K562 (cell line): ENCODE results near the gene MCM5. TPM values are rescaled to one million over a fixed set of nuclear protein-coding genes. Genes with fewer than 3 reads are reported as not detected.

ENCODE experiments used
- ATAC-seq: fragments of 200-7000 bp; cut with Tn5 transposase; 3 replicates; pipeline ENCODE4 v1.9.1; 2020; ENCODE audit warnings: moderate library complexity
- BruUV-seq: library from RNA; stranded (reverse); fragments of 400-500 nt; replicated peaks from 2 replicates; lab custom pipeline; 2021; lab: Mats Ljungman, UMichigan
- CTCF ChIA-PET: fragments of 300-600 bp; formaldehyde crosslinking; extraction: SDS; loops from one replicate; lab custom pipeline; 2021; ENCODE audit warnings: low intra/inter-chr PET ratio; lab: Yijun Ruan, JAX
- POLR2A ChIA-PET: fragments of 300-600, 350-650 bp; sonication (Branson Sonifier 250); formaldehyde crosslinking; extraction: SDS; loops from one replicate; lab custom pipeline; 2021; ENCODE audit warnings: antibody characterized with exemption, inconsistent platforms; lab: Yijun Ruan, JAX
- DNase-seq, 4 experiments: peaks; one replicate each; pipeline versions ENCODE4 v3.0.0 to v3.0.0-alpha.2; 2011 to 2018; ENCODE audit warnings: low spot score in 3 of 4, mixed read lengths in 3 of 4; ENCODE audit errors: extremely low read depth in 1 of 4
- FAIRE-seq: peaks from 2 replicates; lab custom pipeline; 2011; peaks lifted over from hg19 to GRCh38; lab: Jason Lieb, UNC
- H2AFZ ChIP-seq: 2 replicates; pipeline ENCODE4 v1.6.0; 2011; ENCODE audit warnings: low read depth, low read length, control low read depth, inconsistent platforms
- H3K27ac ChIP-seq: fragments of 200-600 bp; 3 replicates; pipeline ENCODE4 v1.8.0; 2011; ENCODE audit warnings: low read depth, mild to moderate bottlenecking, control low read depth, inconsistent platforms, low read length, moderate library complexity, mixed read lengths; ENCODE audit errors: extremely low read depth
- H3K27me3 ChIP-seq, 2 experiments: fragments of 300-600 bp in 1 of 2; 2 replicates in 1 of 2; 3 replicates in 1 of 2; pipeline versions ENCODE4 v1.6.0 to v1.8.0; 2011; ENCODE audit warnings: inconsistent platforms in 2 of 2, low read length in 2 of 2, mild to moderate bottlenecking in 1 of 2, mixed read lengths in 1 of 2, moderate library complexity in 1 of 2; ENCODE audit not compliant: control insufficient read depth in 2 of 2, insufficient read depth in 2 of 2
- H3K36me3 ChIP-seq: fragments of 300-600 bp; 3 replicates; pipeline ENCODE4 v1.8.0; 2011; ENCODE audit warnings: mild to moderate bottlenecking, low read length, inconsistent platforms; ENCODE audit not compliant: control insufficient read depth, insufficient read depth
- H3K4me1 ChIP-seq, 2 experiments: fragments of 200-600 bp in 1 of 2; replicated peaks in 1 of 2; 2 replicates in 1 of 2; 3 replicates in 1 of 2; pipeline versions ENCODE4 v1.5.1 to v1.8.0; 2011; ENCODE audit warnings: inconsistent platforms in 2 of 2, low read length in 2 of 2, mild to moderate bottlenecking in 1 of 2, mixed read lengths in 1 of 2, moderate library complexity in 1 of 2; ENCODE audit not compliant: control insufficient read depth in 2 of 2, insufficient read depth in 2 of 2
- H3K4me2 ChIP-seq: 2 replicates; pipeline ENCODE4 v1.6.1; 2011; ENCODE audit warnings: low read length, control low read depth, inconsistent platforms, mixed read lengths; ENCODE audit not compliant: insufficient read depth
- H3K4me3 ChIP-seq: fragments of 200-600 bp; sonication (generic), shearing (Covaris generic); 2 replicates; pipeline ENCODE4 v1.5.1; 2016; ENCODE audit warnings: control low read depth, inconsistent platforms
- H3K79me2 ChIP-seq: fragments of 200-600 bp; 3 replicates; pipeline ENCODE4 v1.8.0; 2011; ENCODE audit warnings: low read length, inconsistent platforms; ENCODE audit not compliant: control insufficient read depth, insufficient read depth
- H3K9ac ChIP-seq, 2 experiments: 2 replicates each; pipeline versions ENCODE4 v1.6.0 to v1.6.1; 2011; ENCODE audit warnings: low read depth in 2 of 2, low read length in 2 of 2, control low read depth in 1 of 2, inconsistent platforms in 1 of 2, mild to moderate bottlenecking in 1 of 2, mixed read lengths in 1 of 2; ENCODE audit not compliant: insufficient read depth in 1 of 2
- H3K9me1 ChIP-seq: one replicate; pipeline ENCODE4 v1.6.0; 2011; ENCODE audit warnings: inconsistent platforms, mild to moderate bottlenecking, low read length, moderate library complexity; ENCODE audit not compliant: control insufficient read depth, insufficient read depth
- H3K9me3 ChIP-seq: replicated peaks from 2 replicates; pipeline ENCODE4 v1.5.1; 2011; ENCODE audit warnings: low read depth, low read length, inconsistent platforms; ENCODE audit not compliant: control insufficient read depth, insufficient read depth
- H4K20me1 ChIP-seq: replicated peaks from 2 replicates; pipeline ENCODE4 v1.6.1; 2011; ENCODE audit warnings: low read length, inconsistent platforms, mixed read lengths; ENCODE audit not compliant: control insufficient read depth, insufficient read depth
- HNRNPLL ChIP-seq: fragments of 200-400 bp; formaldehyde crosslinking; IDR thresholded peaks from 2 replicates; pipeline ENCODE4 v1.6.1; 2017; ENCODE audit warnings: low read length, low read depth, mild to moderate bottlenecking; ENCODE audit not compliant: poor library complexity, severe bottlenecking
- KDM4B ChIP-seq, 2 experiments: fragments of 450-650 bp in 1 of 2; sonication (generic) in 1 of 2; IDR thresholded peaks; 2 replicates each; pipeline ENCODE4 v1.6.1; 2016 to 2017; ENCODE audit warnings: borderline replicate concordance in 2 of 2, antibody characterized with exemption in 1 of 2, low read depth in 1 of 2, mild to moderate bottlenecking in 1 of 2
- NBN ChIP-seq: fragments of 450-650 bp; IDR thresholded peaks from 2 replicates; pipeline ENCODE4 v1.6.1; 2016; ENCODE audit warnings: low read depth, mild to moderate bottlenecking
- NCOA4 ChIP-seq: fragments of 450-650 bp; IDR thresholded peaks from 2 replicates; pipeline ENCODE4 v1.6.1; 2018; ENCODE audit warnings: mild to moderate bottlenecking; ENCODE audit not compliant: partially characterized antibody
- POLR2G ChIP-seq: fragments of 200-400 bp; formaldehyde crosslinking; IDR thresholded peaks from 2 replicates; pipeline ENCODE4 v1.6.1; 2017; ENCODE audit warnings: low read depth, mild to moderate bottlenecking, antibody characterized with exemption, low read length, moderate library complexity
- RBFOX2 ChIP-seq: fragments of 200-400 bp; formaldehyde crosslinking; IDR thresholded peaks from 2 replicates; pipeline ENCODE4 v1.6.1; 2017; ENCODE audit warnings: low read depth, mild to moderate bottlenecking, low read length, moderate library complexity
- SPI1 ChIP-seq: IDR thresholded peaks from 2 replicates; pipeline ENCODE4 v1.6.1; 2011; ENCODE audit warnings: low read depth, low read length, control low read depth, borderline replicate concordance
- TFAM ChIP-seq: fragments of 250-450 bp; sonication (Bioruptor Pico); conservative IDR thresholded peaks from 2 replicates; pipeline ENCODE4 v1.5.0; 2021; ENCODE audit warnings: mild to moderate bottlenecking, moderate library complexity
- ZBTB43 ChIP-seq: sonication (generic); formaldehyde crosslinking; IDR thresholded peaks from 2 replicates; pipeline ENCODE4 v1.8.0; 2023; ENCODE audit warnings: mild to moderate bottlenecking, missing genetic modification reagents
- ZNF143 ChIP-seq: sonication (generic); formaldehyde crosslinking; IDR thresholded peaks from 2 replicates; pipeline ENCODE4 v1.9.0; 2022; ENCODE audit warnings: mild to moderate bottlenecking, missing genetic modification reagents
- ZNF212 ChIP-seq: fragments of 450-650 bp; formaldehyde crosslinking; IDR thresholded peaks from 2 replicates; pipeline ENCODE4 v1.4.0; 2020; ENCODE audit warnings: mild to moderate bottlenecking
- ZNF589 ChIP-seq: fragments of 200-800 bp; sonication (Bioruptor generic); IDR thresholded peaks from 2 replicates; pipeline ENCODE4 v1.6.1; 2016; ENCODE audit warnings: low read depth, missing genetic modification characterization, missing compliant biosample characterization
- WGBS: fragments of 100-300 bp; shearing (Covaris generic); methylation state at CpG from one replicate; pipeline ENCODE4 v1.1.6; 2016; ENCODE audit warnings: low coverage, mixed read lengths; ENCODE audit not compliant: insufficient coverage; ENCODE audit errors: missing lambda C conversion rate; 5-methylcytosine and 5-hydroxymethylcytosine counted together
- in situ Hi-C: fragments of 300-500 bp; cut with MboI; formaldehyde crosslinking; loops from 4 replicates; pipeline ENCODE4 v1.15.0; 2018; ENCODE audit warnings: inconsistent platforms, mixed read lengths
- intact Hi-C: fragments of 100-400 bp; cut with micrococcal nuclease; formaldehyde crosslinking; loops from 2 replicates; pipeline ENCODE4 v1.14.2; 2022
- polyA plus RNA-seq, 8 experiments: library from polyadenylated mRNA; depleted of rRNA in 4 of 8; stranded (reverse) in 5 of 8; unstranded in 3 of 8; fragments of >200 nt; fragmentation: Nextera tagmentation in 2 of 8; fragmentation: Illumina TruSeq in 1 of 8; extraction: Ambion mirVana in 2 of 8; extraction: Trizol in 1 of 8; gene quantifications; 2 replicates each; pipeline versions ENCODE4 v1.2.1 to v1.2.3, GENCODE V29; 2011 to 2014; ENCODE audit warnings: inconsistent platforms in 1 of 8, missing spikeins in 1 of 8
- total RNA-seq, 7 experiments: library from RNA; depleted of rRNA in 6 of 7; stranded (reverse); fragments of >200 nt in 6 of 7; fragmentation: Illumina TruSeq in 2 of 7; extraction: Trizol in 2 of 7; gene quantifications; 2 replicates each; pipeline versions ENCODE4 v1.2.1 to v1.2.3, GENCODE V29; 2011 to 2021; ENCODE audit warnings: low replicate concordance in 1 of 7
- TF ChIP-seq, protein P1 (sequence below), 3 experiments: fragments of 200-800 bp in 1 of 3; fragments of 250-450 bp in 1 of 3; fragments of 450-650 bp in 1 of 3; sonication (Bioruptor Pico) in 1 of 3; sonication (Bioruptor generic) in 1 of 3; formaldehyde crosslinking in 1 of 3; IDR thresholded peaks; 2 replicates each; pipeline versions ENCODE4 v1.6.1 to v1.8.0; 2016 to 2022; ENCODE audit warnings: mild to moderate bottlenecking in 2 of 3, missing genetic modification characterization in 2 of 3, missing compliant biosample characterization in 1 of 3, moderate library complexity in 1 of 3

MCM5 gene
- total and polyA plus RNA-seq, 9 of the 15 experiments (the other 6 are each of a cell fraction or from before 2014, with no cell fraction given): 5.6 to 180 (median 66.1) TPM

GRCh38 chr22:35406443-35406842 is 6.5 kb downstream of the MCM5 start:
- no peak overlapping the region; a peak in 1 of 4 replicates for H3K9ac ChIP-seq
- H3K36me3 ChIP-seq: peaks cover 91% of the 10 kb centered on the region
- H3K79me2 ChIP-seq: peaks cover 16% of the 10 kb centered on the region
- peaks cover 5 to 16% of the 10 kb centered on the region in 2 experiments; a peak in 4 of 5 replicates for H3K4me1 ChIP-seq
- no peaks in the 10 kb centered on the region for H3K27me3 ChIP-seq
- ATAC-seq (no peak), FAIRE-seq (no peak)
- CTCF ChIA-PET: no interaction called here
- 99% methylated on average over 11 of the region's 13 CpGs for WGBS
- H3K9me3 ChIP-seq: no peaks in the 10 kb centered on the region
- H4K20me1 ChIP-seq: 0 out of 2 replicates have a peak, but pooled peaks cover 4% of the 10 kb centered on the region
- no peak overlapping the region for H3K4me3 ChIP-seq
- no peak overlapping the region for H3K27ac ChIP-seq
- POLR2A ChIA-PET: interaction anchor here (0.6 to 1.0 kb wide), 4 partner anchors 8 to 72 kb away, joined by 3 read pairs; no protein-coding TSS in a partner anchor
- no peak overlapping the region for H3K4me2 ChIP-seq
- intact Hi-C loops: loop anchor here (10.0 kb wide), 1 partner anchor 52 kb away; no protein-coding TSS in a partner anchor
- no peak overlapping the region for H2AFZ ChIP-seq
- TF ChIP-seq TFAM (no peak), ZNF589 (CRISPR knock-in tag) (no peak), SPI1 (no peak), POLR2G (0 out of 2 replicates have a peak, but pooled peaks have one; percentile 20), HNRNPLL (no peak), ZNF212 (CRISPR knock-in tag) (no peak), KDM4B (IDR thresholded peaks at IDR 0.05; ENCODE audit: borderline replicate concordance in 2 of 2, low read depth in 1 of 2) (no peak), NBN (no peak), ZNF143 (CRISPR knock-in tag) (no peak), ZBTB43 (CRISPR knock-in tag) (no peak), NCOA4 (no peak), RBFOX2 (peak; percentile 61)
- TF ChIP-seq, protein P1, sequence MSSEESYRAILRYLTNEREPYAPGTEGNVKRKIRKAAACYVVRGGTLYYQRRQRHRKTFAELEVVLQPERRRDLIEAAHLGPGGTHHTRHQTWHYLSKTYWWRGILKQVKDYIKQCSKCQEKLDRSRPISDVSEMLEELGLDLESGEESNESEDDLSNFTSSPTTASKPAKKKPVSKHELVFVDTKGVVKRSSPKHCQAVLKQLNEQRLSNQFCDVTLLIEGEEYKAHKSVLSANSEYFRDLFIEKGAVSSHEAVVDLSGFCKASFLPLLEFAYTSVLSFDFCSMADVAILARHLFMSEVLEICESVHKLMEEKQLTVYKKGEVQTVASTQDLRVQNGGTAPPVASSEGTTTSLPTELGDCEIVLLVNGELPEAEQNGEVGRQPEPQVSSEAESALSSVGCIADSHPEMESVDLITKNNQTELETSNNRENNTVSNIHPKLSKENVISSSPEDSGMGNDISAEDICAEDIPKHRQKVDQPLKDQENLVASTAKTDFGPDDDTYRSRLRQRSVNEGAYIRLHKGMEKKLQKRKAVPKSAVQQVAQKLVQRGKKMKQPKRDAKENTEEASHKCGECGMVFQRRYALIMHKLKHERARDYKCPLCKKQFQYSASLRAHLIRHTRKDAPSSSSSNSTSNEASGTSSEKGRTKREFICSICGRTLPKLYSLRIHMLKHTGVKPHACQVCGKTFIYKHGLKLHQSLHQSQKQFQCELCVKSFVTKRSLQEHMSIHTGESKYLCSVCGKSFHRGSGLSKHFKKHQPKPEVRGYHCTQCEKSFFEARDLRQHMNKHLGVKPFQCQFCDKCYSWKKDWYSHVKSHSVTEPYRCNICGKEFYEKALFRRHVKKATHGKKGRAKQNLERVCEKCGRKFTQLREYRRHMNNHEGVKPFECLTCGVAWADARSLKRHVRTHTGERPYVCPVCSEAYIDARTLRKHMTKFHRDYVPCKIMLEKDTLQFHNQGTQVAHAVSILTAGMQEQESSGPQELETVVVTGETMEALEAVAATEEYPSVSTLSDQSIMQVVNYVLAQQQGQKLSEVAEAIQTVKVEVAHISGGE (CRISPR knock-in tag; IDR thresholded peaks at IDR 0.05): no peak
- TF ChIP-seq, all 486 proteins: peak for 2
- no TSS peak for BruUV-seq
- DNase-seq: no peak
- in situ Hi-C loops: no loop called here
- H3K9me1 ChIP-seq: no peaks in the 10 kb centered on the region
